GM12892 (cell line): ENCODE data around the gene TCN1.

ENCODE experiments used
- POLR2A ChIP-seq: IDR thresholded peaks from 2 replicates; pipeline ENCODE4 v1.6.1; 2011; ENCODE audit warnings: low read depth, low read length, control low read depth
- POLR2AphosphoS5 ChIP-seq: IDR thresholded peaks from 2 replicates; pipeline ENCODE4 v1.6.1; 2011; ENCODE audit warnings: low read depth, low read length, control low read depth
- TAF1 ChIP-seq: IDR thresholded peaks from 2 replicates; pipeline ENCODE4 v1.6.1; 2011; ENCODE audit warnings: low read depth, mild to moderate bottlenecking, control low read depth, low read length, borderline replicate concordance

DNA sequence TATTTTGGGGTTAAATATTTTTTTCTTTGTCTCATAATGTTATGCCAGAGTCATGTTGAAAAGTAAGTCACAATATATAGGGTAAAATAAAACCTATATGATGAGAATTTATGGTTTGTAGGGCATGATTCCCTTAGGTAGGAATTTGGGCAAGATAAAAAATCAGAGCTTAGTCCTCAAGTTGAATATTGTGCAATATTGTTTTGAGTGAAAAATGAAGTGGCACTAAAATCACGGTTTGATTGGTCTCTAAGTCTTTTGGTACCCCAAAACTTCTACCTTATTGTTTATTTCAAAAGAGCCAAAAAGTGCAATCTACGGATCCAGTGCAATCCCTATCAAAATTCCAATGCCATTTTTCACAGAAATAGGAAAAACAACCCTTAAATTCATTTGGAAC lies 54.1 kb downstream of the TCN1 start:
- TF ChIP-seq TAF1 = no peak
- TF ChIP-seq POLR2A = no peak
- TF ChIP-seq POLR2AphosphoS5 = no peak
